HG02678 (cell line): ENCODE data around the gene DNMT3A.
A peak's percentile ranks its signal among the peaks of the same experiment; 100 is the strongest.

Experiments
- ATAC-seq: cut with Tn5 transposase; IDR thresholded peaks from one replicate; pipeline ENCODE4 v1.9.1; 2021; ENCODE audit warnings: mild to moderate bottlenecking, moderate library complexity; ENCODE audit not compliant: unreplicated experiment

The DNMT3A gene

DNA sequence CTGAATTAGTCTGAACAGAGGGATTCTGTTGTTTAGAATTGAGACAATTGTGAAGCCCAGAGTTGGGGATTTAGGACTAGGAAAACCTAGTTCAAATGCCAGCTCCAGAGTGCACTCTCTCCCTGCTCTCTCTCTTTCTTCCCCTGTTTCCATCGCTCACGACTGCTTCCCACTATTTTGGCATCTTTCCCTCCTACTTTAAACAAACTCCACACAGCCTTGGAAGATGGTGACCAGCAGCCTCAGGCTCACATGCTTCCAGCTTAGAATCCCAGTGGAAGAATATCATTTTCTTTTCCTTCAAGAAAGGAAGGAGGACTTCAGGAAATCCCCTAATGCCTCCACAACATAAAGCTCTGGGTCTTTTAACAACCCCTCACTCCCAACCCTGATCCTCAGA, 6.1 kb upstream of the DNMT3A start:
- ATAC-seq: no peak

DNA sequence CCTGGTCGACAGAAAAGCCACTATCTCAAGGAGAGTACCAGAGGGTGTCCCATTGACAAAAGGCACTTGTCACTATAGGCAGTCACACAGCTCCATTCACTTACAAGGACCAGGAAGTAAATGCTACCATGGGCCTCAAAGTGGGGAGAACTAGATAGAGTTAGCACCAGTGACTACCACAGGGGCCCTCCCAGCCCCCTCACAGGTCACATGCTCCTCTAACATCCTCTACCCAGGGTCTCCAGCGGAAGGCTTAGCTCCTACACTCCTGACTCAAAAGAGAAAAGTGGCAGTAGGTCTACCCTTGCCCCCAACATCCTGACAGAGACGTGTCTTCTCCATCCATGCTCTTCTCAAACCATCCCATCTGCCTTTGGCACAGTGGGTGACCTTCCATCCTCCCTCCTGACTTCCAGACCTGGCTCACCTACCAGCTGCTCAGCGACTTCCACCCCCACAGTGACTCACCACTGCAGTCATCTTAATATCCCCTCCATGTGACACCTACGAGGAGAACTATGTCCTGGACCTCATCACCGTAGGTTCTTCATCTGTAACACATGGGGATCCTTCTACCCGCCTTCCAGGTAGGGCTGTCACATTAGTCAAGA, 5.6 kb upstream of the DNMT3A start:
- ATAC-seq: no peak

DNA sequence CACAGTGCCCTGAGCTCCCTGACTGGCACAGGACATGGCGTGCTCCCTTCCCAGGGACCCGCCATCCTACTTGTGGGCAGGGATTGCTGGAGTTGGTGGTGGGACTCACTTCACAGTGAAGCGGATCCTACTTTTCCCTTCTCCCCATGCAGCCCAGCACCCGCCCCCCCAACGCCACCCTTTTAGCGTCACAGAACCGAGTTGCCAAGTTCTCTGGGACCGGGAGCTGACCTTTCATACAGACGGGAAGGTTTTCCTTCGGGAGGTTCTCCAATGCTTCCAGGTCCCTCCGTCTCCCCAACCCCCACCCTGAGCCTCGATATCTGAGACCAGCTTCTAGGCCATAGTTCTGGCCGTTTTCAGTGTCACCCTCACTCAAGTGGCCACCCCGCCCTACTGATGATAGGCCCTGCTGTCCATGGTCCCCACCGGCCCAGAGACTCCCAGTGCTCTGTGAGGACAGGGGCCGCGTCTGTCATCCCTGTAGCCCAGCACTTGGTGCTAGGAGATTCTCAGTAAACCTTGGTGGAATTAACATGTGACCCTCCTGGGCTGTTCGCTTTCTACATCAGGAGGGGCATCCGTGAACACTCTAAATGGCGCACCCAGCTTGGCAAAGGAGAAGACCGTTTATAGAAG, 1.6 kb upstream of the DNMT3A start:
- no peak for ATAC-seq

DNA sequence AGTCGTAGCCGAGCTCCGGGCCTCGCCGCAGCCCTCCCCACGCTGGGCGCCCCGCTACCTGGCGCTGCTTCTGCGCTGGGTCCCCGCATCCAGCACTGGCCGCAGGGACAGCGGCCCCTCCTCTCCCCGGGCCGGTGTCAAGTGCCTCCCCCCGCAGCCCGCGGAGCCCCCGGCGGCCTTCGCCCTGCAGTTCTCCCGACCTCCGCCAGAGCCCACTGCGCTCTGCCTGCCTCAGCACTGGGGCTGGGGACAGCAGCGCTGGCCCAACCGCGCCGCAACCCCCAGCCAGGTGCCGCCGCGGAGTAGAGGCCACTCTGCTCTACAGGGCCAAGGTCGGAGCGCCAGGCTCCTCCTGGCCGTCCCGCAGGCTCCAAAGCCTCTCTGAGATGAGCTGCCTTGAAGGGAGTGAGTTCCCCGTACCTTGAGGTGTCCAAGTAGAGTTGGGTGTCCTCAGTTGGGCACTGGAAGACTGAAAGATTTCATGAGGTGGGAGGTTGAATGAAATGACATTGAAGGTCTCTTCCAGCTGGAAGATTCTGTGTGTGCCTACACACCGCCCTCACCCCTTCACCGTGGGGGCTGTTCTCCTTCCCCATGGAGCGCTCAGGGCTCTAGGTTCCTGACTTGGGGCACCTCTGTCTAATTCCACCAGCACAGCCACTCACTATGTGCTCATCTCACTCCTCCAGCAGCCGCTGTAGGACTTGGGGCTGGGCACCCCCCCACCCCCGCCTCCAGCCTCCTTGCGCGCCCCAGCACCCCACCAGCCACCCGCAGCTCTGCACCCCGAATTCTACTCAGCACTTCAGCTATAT, 854 bp upstream of the DNMT3A start:
- ATAC-seq: peak; percentile 80

DNA sequence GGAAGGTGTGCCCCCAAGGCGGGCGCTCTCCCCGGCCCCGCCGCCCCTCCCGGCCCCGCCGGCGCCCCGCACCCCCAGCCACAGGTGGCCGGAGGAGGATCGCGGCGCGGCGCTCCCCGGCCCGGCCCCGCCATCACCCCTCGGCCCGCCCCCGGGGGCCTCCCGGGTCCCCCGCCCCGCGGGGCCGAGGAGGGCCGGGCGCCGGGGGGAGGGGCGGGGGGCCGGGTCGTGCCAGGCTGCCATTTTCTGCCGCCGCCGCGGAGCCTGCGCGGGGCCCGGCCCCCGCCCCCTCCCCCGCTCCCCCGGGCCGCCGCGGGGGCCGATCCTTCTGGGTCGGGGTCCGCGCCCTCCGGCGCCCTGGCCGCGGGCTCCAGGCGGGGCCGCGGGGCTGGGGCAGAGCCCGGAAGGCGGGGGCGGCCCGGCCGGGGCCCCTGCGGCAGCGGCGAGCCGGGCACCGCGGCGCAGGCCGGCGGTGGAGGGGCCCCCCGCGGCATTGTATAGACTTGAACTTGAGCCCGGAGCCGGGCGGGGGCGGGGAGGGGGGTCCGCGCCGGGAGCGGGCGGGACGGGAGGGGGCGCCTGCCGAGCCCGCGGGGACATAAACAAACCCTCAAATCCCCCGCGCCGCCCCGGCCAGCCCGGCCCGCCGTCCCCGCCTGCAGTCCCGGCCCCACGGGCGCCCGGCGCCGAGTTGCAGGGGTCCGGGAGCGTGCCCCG, 556 bp downstream of the DNMT3A start:
- ATAC-seq: peak; percentile 19

DNA sequence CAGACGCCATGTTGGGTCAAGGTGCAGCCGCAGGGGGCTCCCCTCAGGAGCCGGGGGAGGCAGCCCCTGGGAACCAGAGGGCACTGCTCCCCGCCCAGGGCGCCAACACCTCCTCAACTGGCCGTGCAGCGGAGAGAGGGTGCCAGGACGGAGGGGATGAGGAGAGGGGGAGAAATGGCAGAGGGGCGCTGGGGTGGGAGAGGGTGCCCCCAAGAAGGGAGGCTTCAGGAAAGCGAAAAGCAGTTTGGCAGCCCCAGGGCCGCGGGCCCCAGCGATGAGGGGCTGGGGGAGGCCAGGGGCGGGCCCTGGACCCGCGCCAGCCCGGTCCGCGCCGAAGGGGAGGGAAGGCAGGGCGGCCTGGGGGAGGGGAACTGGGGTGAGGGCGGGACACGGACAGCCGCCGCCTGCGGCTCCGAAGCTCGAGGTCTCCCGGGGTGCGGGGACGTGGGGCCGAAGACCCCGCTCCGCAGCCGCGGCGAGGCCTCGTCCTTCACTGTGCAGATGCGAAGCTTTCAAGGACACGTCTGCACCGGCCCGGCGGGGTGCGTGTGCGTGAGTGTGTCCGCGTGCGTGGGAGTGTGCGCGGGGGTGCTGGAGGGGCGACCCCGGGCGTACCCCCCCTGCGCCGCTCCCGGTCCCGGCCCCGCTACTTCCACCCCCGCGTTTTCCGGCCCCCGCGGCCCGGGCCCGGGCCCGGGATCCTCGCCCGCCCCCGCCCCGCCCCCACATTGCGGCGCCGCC, 1.4 kb downstream of the DNMT3A start:
- no peak for ATAC-seq

DNA sequence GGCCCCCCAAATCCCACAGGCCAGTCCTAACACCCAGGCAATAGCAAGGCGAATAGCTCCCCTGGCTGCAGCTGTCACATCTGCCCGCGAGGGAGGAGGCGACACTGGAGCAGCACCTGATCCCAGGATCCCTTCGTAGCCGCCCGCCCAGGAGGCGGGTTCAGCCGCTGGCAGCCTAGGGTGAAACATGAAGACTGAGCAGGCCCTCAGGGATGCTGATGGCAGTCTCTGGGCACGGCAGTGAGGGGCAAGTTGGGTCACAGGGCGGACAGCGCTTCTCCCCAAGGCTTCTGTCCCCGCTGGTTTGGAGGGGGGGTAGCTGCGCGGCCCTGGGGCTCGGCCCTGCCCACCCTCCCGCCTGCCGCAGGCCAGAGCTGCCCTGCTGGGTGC, 1.9 kb downstream of the DNMT3A start:
- ATAC-seq: no peak

DNA sequence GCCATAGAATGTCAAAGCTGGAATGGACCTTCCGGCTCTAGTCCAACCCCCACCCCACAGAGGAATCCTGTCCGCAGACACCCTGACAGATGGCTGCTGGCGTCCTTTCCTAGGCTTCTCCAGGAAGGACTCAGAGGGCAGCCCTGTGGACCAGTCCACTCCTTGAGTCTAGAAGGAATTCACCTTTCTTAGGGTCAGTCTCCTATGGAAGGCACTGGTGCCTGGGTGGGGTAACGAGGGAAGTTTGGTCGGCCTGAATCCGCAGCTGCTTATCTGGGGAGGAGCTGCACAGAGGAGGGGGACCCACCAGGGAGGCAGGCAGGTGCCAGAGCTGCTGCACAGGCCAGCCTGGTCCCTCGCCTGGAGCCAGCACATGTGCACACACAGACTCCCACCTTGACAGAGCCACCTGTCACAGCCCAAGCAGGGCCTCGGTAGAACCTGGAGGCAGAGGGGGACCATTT, 2.5 kb downstream of the DNMT3A start:
- no peak for ATAC-seq

DNA sequence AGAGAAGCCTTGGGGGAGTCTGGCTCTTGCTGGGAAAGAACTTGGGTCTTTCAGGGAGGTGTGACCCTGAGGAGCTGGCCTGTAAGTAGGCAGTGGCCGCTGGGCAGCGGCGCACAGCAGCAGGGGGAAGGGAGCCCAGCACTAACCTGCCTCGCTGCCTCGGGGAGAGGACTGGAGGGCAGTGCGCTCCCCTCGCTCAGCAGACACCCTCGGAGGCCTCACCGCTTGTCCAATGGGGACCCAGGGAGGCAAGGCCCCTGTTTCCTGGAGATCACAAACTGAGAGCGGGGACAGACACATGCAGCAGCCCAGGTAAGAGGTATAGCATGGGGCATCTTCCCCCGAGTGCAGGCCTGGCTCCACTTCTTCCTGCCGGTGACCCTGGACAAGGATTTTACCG, 3.3 kb downstream of the DNMT3A start:
- no peak for ATAC-seq

DNA sequence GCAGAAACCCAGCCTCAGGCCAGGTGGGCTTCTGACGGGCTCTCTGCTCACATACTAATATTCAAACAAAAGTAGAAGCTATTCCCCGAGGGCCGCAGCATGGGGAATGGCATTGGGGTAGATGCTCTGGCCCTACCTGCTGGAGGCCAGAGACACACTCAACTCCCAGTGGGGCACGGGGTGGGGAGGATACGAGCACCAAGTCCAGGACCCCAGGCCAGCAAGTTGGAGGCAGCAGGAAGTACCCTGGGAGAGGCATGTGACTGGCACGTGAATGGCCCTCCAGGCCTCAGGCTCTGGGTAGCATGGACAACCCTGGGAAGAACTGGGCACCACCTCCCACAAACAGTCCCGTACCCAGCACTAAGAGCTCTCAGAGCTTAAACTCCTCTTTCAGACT, 3.8 kb downstream of the DNMT3A start:
- no peak for ATAC-seq

DNA sequence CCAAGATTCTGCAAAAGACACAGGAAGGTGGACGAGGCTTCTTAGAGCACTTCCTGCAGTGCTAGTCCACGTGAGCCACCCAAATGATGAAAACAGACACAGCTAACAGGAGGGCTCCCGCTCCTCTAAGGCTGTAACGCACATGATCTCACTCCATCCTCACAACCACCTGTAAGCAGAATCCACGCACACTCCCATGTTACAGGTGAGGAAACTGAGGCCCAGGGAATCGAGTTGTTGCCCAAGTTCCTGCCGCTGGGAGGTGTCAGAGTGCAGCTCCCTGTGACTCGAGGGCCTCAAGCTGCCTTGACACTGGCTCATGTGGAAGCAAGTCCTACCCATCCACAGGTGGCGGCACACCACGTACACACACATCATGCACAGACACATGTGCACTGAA, 4.4 kb downstream of the DNMT3A start:
- no peak for ATAC-seq

DNA sequence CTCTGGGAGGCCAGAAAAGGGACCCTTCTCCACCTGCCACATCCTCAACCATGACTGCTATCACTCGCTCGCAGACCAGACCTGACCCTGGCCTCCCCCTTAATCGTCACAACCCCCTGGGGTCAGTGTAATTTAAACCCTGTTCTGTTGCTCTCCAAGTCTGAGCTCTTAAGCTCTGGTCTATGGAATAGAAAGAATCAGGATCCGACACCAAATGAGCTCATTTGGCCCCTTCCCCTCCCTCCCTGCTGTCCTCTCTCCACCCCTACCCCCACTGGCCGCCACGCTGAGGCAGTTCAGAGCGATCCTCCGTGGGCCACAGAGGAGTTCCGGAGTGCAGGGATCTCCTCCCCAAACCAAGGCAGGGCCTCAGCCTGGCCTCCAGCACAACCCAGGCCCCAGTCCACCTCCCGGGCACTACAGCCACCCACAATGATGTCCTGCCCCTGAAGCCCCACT, 5.3 kb downstream of the DNMT3A start:
- no peak for ATAC-seq

DNA sequence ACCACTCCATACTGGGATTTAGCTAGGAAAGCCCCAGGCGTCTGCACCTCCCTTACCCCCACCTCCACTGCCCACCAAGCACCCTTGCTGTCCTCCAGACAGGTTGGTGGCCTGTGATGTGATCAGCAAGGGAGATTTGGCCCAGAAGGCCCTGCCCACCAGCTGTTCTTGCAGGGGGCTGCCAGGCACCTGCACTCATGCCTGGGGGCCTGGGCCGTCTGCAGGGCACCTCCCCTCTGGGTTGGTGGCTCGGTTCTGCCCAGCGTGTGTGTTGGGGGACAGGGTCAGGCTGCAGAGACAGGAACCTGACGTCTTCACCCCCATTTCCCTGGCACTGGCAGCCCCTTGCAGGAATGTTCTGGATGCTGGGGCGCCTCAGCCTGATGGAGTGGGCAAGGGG, 5.8 kb downstream of the DNMT3A start:
- ATAC-seq: no peak

DNA sequence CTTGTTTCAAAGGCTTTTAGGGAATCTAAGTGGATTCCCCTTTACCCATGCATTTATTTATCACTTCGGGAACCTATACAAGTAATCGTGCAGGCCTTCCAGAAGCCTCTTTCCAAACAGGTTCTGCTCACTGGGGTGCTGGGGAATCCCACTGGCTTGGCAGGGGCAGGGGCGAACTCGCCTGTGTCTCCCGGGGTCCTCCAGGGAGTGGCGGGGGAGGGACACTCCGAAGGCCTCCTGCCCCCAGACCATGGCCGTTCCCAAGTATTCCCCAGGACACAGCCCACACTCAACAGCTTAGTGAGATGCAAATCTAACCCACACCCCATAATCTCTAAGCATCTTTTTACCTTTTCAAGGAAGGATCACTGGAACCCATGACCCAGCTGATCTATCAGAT, 6.5 kb downstream of the DNMT3A start:
- no peak for ATAC-seq

DNA sequence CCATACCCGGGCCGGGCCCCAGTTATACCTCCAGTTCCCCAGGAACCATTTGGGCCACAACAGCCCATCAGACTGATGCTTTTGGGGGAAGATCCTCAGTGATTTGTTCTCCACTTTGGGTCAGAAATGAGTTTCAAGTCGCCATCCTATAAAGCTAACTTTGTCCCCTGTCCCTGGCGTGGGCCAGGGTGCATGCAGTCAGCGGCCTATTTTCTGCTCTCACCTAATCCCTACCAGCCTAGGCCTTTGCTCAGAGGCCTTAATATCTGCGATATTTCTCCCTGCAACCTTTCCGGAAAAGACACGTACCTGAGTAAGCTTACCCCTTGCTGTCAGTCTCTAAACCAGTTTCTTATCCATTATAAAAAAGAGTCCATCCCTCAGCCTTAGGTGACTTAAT, 7.2 kb downstream of the DNMT3A start:
- ATAC-seq: no peak

DNA sequence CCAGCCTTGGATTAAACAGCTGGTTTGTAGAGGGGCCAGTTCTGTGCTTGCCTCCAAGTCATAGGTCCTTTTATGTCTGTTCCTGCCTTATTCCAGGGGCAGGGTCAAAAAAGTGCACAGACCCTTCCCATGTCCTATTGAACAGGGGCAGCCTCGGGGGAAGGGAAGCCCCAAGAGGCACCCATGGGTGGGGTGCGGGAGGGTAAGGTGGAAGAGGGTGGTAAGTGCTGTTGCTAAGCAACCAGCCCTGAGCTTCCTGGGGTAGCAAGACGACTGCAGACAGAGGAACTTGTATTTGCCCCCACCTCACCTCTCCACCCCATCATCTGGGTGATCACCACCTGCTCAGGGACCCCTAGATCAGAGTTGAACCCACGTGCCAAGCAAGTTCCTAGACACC, 7.7 kb downstream of the DNMT3A start:
- no peak for ATAC-seq

DNA sequence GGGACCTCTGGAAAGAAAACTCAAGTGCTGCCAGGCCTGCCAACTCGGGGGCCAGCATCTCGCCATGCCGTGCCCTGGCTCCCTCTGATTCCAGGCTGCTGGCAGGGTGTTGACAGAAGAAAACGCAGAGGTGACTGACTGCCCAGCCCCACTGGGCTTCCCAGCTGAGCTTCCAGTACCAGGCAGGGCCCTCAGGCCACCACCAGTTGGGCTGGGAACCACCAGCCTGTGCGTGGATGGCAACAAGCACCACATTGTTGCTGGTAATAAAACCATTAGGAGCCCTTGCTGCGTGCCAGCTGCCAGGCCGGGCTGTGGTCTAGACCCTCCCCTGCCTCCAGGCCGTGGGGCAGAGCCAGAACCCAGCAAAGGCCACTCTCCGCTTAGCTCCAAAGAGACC, 9.2 kb downstream of the DNMT3A start:
- ATAC-seq: no peak

DNA sequence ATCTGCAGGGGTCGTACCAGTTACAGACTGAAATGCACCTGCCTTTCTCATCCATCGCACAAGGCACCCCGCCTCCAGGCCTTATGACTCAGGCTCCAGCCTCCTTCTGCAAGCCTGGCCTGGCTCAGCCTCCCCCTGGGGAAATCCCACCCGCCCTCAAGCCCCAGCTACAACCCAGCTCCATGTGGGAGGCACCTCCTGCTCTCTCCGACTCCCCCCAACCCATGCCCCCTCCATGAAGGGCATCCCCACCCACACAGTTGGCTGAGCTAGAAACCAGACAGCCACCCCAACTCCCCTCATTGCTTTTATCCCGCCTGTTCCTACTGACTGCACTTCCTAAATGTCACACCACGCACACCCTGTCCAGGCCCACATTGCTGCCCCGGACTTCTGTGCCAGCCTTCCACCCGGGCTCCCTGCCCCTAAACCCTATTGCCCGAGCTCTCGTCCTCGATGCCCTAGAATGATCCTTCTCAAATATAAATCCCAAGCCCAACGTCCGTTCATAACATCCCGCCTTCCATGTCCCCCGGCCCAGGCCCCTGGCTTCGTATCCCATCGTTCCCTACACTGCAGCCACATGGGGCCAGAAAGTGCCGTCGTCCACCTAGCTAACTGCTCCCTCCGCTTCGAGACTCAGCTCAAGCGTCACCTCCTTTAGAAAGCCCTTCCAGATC, 9.9 kb downstream of the DNMT3A start:
- ATAC-seq: no peak

DNA sequence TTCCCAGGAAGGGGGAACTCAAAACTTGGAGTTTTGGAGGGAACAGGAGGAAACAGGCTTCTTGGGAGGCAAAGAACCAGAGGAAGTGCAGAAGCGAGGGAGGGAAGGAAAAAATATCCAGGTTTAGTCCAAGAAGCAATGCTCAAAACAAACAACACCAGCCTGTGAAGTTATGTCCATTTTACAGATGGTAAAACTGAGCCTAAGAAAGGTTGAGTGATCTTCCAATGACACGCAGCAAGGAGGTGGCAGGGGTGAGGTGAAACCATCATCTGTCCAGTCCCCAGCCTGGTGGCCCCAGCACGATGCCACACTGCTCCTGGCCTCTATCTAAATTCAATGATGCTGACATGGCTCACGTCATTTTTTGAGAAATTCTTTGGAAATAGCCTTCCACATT, 10.8 kb downstream of the DNMT3A start:
- no peak for ATAC-seq

DNA sequence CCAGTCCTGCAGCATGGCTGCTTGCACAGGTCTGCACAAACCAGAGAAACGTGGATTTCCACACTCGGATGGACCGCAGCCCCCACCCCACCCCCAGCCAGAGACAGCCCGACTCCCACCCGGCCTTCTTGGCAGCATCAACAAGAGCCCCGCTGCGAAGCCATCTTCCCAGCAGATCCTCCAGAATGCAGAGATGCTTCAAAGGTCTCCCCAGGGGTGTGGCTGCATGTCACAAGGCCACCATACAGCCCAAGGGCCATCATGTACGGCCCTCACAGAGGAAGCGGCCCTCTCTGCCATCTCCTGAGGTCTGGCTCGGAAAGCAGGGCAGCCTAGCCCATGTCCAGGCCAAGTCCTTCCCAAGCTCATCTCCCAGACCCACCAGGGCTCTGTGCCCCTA, 11.5 kb downstream of the DNMT3A start:
- no peak for ATAC-seq
